ENCODE data around the gene RBM14.

DNA sequence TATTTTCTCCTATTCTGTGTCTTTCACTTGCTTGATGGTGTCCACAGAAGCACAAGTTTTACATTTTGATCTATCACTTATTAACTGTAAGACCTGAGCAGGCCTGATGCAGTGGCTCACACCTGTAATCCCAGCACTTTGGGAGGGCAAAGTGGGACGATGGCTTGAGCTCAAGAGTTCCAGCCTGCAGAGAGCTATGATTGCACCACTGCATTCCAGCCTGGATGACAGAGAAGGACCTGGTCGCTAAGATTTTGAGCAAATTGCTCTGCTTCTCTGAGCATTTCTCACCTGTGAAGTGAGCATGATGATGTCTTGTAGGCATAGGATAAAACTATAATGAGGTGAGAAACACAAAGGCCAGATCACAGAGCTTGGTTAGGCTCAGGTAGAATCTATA, 30.3 kb upstream of the RBM14 start:
- TF ChIP-seq, protein P1, sequence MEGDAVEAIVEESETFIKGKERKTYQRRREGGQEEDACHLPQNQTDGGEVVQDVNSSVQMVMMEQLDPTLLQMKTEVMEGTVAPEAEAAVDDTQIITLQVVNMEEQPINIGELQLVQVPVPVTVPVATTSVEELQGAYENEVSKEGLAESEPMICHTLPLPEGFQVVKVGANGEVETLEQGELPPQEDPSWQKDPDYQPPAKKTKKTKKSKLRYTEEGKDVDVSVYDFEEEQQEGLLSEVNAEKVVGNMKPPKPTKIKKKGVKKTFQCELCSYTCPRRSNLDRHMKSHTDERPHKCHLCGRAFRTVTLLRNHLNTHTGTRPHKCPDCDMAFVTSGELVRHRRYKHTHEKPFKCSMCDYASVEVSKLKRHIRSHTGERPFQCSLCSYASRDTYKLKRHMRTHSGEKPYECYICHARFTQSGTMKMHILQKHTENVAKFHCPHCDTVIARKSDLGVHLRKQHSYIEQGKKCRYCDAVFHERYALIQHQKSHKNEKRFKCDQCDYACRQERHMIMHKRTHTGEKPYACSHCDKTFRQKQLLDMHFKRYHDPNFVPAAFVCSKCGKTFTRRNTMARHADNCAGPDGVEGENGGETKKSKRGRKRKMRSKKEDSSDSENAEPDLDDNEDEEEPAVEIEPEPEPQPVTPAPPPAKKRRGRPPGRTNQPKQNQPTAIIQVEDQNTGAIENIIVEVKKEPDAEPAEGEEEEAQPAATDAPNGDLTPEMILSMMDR (IDR thresholded peaks at IDR 0.05) = no peak
- no peak for TF ChIP-seq POLR2A (IDR thresholded peaks at IDR 0.05)
- TF ChIP-seq EP300 (IDR thresholded peaks at IDR 0.05; ENCODE audit: low read depth) = no peak

All from transverse colon (tissue), 3 donors.